Body of pancreas (tissue), 4 donors: Measurements from ENCODE around the gene NECTIN4. TPM values are rescaled to one million over a fixed set of nuclear protein-coding genes. Genes with fewer than 3 reads are reported as not detected.

Experiments
- ATAC-seq: fragments of 150-250 bp; one replicate; pipeline ENCODE4 v1.9.1; 2016
- DNase-seq, 4 donors: peaks; one replicate each; pipeline ENCODE4 v3.0.0-alpha.2; 2019
- H3K27ac ChIP-seq, 4 donors: fragments of 200-600 bp; sonication (generic); 1 replicate in 3 of 4; 2 replicates in 1 of 4; pipeline versions ENCODE4 v1.5.1 to v1.6.1; 2016 to 2019; ENCODE audit warnings: mild to moderate bottlenecking in 1 of 4, mixed read lengths in 1 of 4, moderate library complexity in 1 of 4
- H3K27me3 ChIP-seq, 2 donors: fragments of 200-600 bp; sonication (generic); one replicate each; pipeline ENCODE4 v1.6.0; 2016; ENCODE audit warnings: mild to moderate bottlenecking in 1 of 2
- H3K36me3 ChIP-seq, 2 donors: fragments of 200-600 bp; sonication (generic); replicated peaks in 1 of 2; 2 replicates each; pipeline ENCODE4 v1.5.1; 2016; ENCODE audit warnings: low read depth in 2 of 2; ENCODE audit not compliant: insufficient read depth in 1 of 2
- H3K4me1 ChIP-seq: fragments of 200-600 bp; sonication (generic); one replicate; pipeline ENCODE4 v1.6.0; 2016
- H3K4me3 ChIP-seq, 2 donors: fragments of 200-600 bp; sonication (generic); 1 replicate in 1 of 2; 2 replicates in 1 of 2; pipeline ENCODE4 v1.5.1; 2016 to 2019
- H3K9me3 ChIP-seq, 3 donors: fragments of 200-600 bp; sonication (generic); 1 replicate in 2 of 3; 2 replicates in 1 of 3; pipeline ENCODE4 v1.5.1; 2016
- CTCF ChIP-seq, 7 experiments: fragments of 450-650 bp in 4 of 7; fragments of 200-600 bp in 3 of 7; sonication (generic) in 3 of 7; IDR thresholded peaks; one replicate each; pipeline ENCODE4 v1.5.1; 2016 to 2019; ENCODE audit warnings: antibody characterized with exemption in 7 of 7
- POLR2A ChIP-seq, 3 donors: fragments of 450-650 bp; IDR thresholded peaks; one replicate each; pipeline ENCODE4 v1.6.1; 2016; ENCODE audit warnings: antibody characterized with exemption in 3 of 3, mild to moderate bottlenecking in 2 of 3
- WGBS, 2 donors: methylation state at CpG; one replicate each; pipeline ENCODE4 v1.1.5; 2017; 5-methylcytosine and 5-hydroxymethylcytosine counted together
- intact Hi-C: fragments of 100-400 bp; cut with DNase I; formaldehyde crosslinking; loops from one replicate; pipeline ENCODE4 v1.15.1; 2023
- total RNA-seq, 2 donors: library from RNA; depleted of rRNA; stranded (reverse); fragments of >200 nt; gene quantifications; one replicate each; pipeline ENCODE4 v1.1.0, GENCODE V29; 2016

Gene NECTIN4
- total RNA-seq, 2 donors from 2014 or later: 3.0 to 4.2 TPM

GRCh38 chr1:161072751-161073449 is 16.5 kb downstream of the NECTIN4 start:
- TF ChIP-seq POLR2A (IDR thresholded peaks at IDR 0.05) (no peak), CTCF (IDR thresholded peaks at IDR 0.05) (no peak)
- no peak overlapping the region for H3K4me3 ChIP-seq
- DNase-seq (no peak), ATAC-seq (no peak)
- H3K27ac ChIP-seq: no peak overlapping the region
- no peaks in the 10 kb centered on the region for H3K4me1 ChIP-seq
- intact Hi-C loops: no loop called here
- H3K36me3 ChIP-seq: peaks cover 0 to 2% of the 10 kb centered on the region in 2 donors
- 86% methylated on average over 18 to 19 of the region's 19 CpGs for WGBS, 2 donors
- H3K27me3 ChIP-seq: no peaks in the 10 kb centered on the region
- no peaks in the 10 kb centered on the region for H3K9me3 ChIP-seq

- peak; percentile 83 for ATAC-seq
- H3K27me3 ChIP-seq: no peaks in the 10 kb centered on the region
- H3K36me3 ChIP-seq: peaks cover 0 to 2% of the 10 kb centered on the region in 2 donors
- no peaks in the 10 kb centered on the region for H3K9me3 ChIP-seq
- H3K4me3 ChIP-seq: no peak overlapping the region
- no peak overlapping the region for H3K27ac ChIP-seq
- intact Hi-C loops: no loop called here
- TF ChIP-seq CTCF (IDR thresholded peaks at IDR 0.05): peak; percentile 25 to 94 (median 85)
- TF ChIP-seq POLR2A (IDR thresholded peaks at IDR 0.05): no peak
- DNase-seq: peak; percentile 79 to 86 (median 80)
- WGBS, 2 donors: 27 to 36% methylated on average over 9 of the region's 9 CpGs
- H3K4me1 ChIP-seq: no peaks in the 10 kb centered on the region
Measured at GRCh38 chr1:161071886-161072371, 17.4 kb downstream of the NECTIN4 start.

- Histone ChIP-seq H3K36me3 (peaks cover 0 to 2% of the 10 kb centered on the region in 2 donors), H3K4me3 (no peak overlapping the region), H3K4me1 (no peaks in the 10 kb centered on the region), H3K9me3 (no peaks in the 10 kb centered on the region), H3K27me3 (no peaks in the 10 kb centered on the region), H3K27ac (no peak overlapping the region)
- ATAC-seq: no peak
- WGBS, 2 donors: 87 to 88% methylated on average over 4 of the region's 4 CpGs
- intact Hi-C loops: no loop called here
- no peak for DNase-seq
- TF ChIP-seq POLR2A (IDR thresholded peaks at IDR 0.05): no peak
- TF ChIP-seq CTCF (IDR thresholded peaks at IDR 0.05): no peak
Measured at GRCh38 chr1:161070761-161071160, 18.6 kb downstream of the NECTIN4 start.

GRCh38 chr1:161069731-161070270 is 19.6 kb downstream of the NECTIN4 start, which contains the start of gene ARHGAP30:
TSS of gene ARHGAP30 (minus strand) at chr1:161069891. CDS start at chr1:161069624, 267 bp downstream.
- TF ChIP-seq POLR2A (IDR thresholded peaks at IDR 0.05) (peak in 2 of 3 donors; percentile 26 to 56), CTCF (IDR thresholded peaks at IDR 0.05) (no peak)
- Histone ChIP-seq H3K36me3 (peaks cover 0 to 2% of the 10 kb centered on the region in 2 donors), H3K4me3 (no peak within 1 kb of the TSS), H3K27me3 (no peaks in the 10 kb centered on the region), H3K4me1 (no peaks in the 10 kb centered on the region), H3K9me3 (no peaks in the 10 kb centered on the region), H3K27ac (peak within 1 kb of the TSS in 2 of 4 donors; percentile 27 to 64)
- intact Hi-C loops: loop anchor here (5.0 kb wide), 1 partner anchor 32 kb away; no protein-coding TSS in a partner anchor
- WGBS, 2 donors: 61 to 89% methylated on average over 3 to 9 of the region's 9 CpGs
- ATAC-seq: no peak
- peak in 2 of 4 donors; percentile 38 to 80 for DNase-seq
